ENCODE measurements around the gene DHX34. TPM values are rescaled to one million over a fixed set of nuclear protein-coding genes. Genes with fewer than 3 reads are reported as not detected.
"Not testable (repeated sequence)": the region's sequence is repeated elsewhere in the genome, so short reads cannot be mapped to it uniquely, and the experiment has no call there.

The DHX34 gene
- total RNA-seq, 2 experiments from 2014 or later, result 11.7 to 14.3 TPM

DNA sequence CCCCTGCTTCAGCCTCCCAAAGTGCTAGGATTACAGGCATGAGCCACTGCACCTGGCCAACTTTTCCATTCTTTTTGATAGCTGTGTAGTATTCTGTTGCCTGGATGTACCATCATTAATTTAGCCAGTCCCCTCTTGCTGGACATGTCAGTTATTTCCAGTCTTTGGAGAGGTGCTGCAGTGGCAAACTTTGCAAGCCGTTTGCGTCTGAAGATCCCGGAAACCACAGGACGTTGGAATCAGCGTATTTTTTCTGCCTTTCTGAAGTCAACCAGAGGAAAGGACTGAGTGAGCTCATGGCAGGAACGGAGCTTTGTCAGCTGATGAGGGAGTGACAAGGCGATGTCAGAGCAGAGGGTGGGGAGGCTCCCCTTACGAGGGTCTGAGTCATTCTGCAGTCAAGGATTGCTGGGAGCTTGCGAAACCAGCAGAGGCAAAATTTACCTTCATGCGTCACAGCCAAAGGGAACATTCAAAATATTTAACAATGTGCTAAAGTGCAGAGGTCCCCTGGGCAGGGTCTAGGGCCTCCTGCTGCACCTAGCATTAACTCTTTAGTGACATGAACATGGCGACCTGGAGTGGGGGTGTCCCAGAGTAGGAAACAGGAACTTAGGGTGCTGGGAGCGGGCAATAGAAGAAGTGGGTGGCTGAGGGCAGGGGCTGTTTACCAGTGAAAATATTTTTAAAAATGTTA, 33.8 kb upstream of the DHX34 start:
- ATAC-seq, result no peak
- H3K4me3 Mint-ChIP-seq, result no peak overlapping the region
- CTCF ChIA-PET, result interaction anchor here (0.7 to 3.4 kb wide), 4 partner anchors 10 to 77 kb away, joined by 4 to 14 read pairs (median 4); no protein-coding TSS in a partner anchor

GRCh38 chr19:47316513-47316912, 32.6 kb upstream of the DHX34 start:
- H3K4me3 Mint-ChIP-seq, result no peak overlapping the region
- H3K27ac Mint-ChIP-seq, result no peak overlapping the region
- peaks cover 8% of the 10 kb centered on the region for H3K27me3 Mint-ChIP-seq
- H3K4me1 Mint-ChIP-seq, result no peaks in the 10 kb centered on the region
- no peaks in the 10 kb centered on the region for H3K9me3 Mint-ChIP-seq (ENCODE audit: low read depth)
- DNase-seq (no peak), ATAC-seq (no peak)
- CTCF ChIA-PET, result interaction anchor here (3.4 kb wide), 1 partner anchor 11 kb away, joined by 14 read pairs; no protein-coding TSS in a partner anchor
- H3K36me3 Mint-ChIP-seq, result no peaks in the 10 kb centered on the region

More for the DNA sequence above, 33.8 kb upstream of the DHX34 start:
- Mint-ChIP-seq H3K9me3 (ENCODE audit: low read depth) (no peaks in the 10 kb centered on the region), H3K27me3 (peaks cover 6% of the 10 kb centered on the region), H3K4me1 (no peaks in the 10 kb centered on the region), H3K27ac (no peak overlapping the region), H3K36me3 (no peaks in the 10 kb centered on the region)
- no peak for DNase-seq

DNA sequence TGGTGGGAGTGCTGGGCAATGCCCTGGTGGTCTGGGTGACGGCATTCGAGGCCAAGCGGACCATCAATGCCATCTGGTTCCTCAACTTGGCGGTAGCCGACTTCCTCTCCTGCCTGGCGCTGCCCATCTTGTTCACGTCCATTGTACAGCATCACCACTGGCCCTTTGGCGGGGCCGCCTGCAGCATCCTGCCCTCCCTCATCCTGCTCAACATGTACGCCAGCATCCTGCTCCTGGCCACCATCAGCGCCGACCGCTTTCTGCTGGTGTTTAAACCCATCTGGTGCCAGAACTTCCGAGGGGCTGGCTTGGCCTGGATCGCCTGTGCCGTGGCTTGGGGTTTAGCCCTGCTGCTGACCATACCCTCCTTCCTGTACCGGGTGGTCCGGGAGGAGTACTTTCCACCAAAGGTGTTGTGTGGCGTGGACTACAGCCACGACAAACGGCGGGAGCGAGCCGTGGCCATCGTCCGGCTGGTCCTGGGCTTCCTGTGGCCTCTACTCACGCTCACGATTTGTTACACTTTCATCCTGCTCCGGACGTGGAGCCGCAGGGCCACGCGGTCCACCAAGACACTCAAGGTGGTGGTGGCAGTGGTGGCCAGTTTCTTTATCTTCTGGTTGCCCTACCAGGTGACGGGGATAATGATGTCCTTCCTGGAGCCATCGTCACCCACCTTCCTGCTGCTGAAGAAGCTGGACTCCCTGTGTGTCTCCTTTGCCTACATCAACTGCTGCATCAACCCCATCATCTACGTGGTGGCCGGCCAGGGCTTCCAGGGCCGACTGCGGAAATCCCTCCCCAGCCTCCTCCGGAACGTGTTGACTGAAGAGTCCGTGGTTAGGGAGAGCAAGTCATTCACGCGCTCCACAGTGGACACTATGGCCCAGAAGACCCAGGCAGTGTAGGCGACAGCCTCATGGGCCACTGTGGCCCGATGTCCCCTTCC, 28.9 kb upstream of the DHX34 start:
- Mint-ChIP-seq H3K27ac (no peak overlapping the region), H3K4me3 (no peak overlapping the region), H3K36me3 (no peaks in the 10 kb centered on the region), H3K27me3 (peaks cover 13% of the 10 kb centered on the region), H3K9me3 (ENCODE audit: low read depth) (no peaks in the 10 kb centered on the region), H3K4me1 (no peaks in the 10 kb centered on the region)
- CTCF ChIA-PET, result interaction anchor here (1.0 kb wide), 1 partner anchor 29 kb away, joined by 3 read pairs; the partner anchor contains the start of gene DHX34
- ATAC-seq, result no peak
- DNase-seq, result no peak

DNA sequence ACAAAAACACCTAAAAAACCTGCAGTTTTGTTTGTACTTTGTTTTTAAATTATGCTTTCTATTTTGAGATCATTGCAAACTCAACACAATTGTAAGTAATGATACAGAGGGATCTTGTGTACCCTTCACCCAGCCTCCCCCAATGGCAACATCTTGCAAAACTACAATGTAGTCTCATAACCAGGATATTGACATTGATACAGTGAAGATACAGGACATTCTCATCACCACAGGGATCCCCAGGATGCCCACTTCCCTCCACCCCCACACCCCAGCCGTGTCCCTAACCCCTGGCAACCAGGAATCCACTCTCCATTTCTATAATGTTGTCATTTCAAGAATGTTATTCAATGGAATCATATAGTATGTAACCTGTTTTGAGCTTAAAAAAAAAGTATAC, 27.5 kb upstream of the DHX34 start:
- CTCF ChIA-PET, result interaction anchor here (1.0 kb wide), 1 partner anchor 28 kb away, joined by 3 read pairs; the partner anchor contains the start of gene DHX34
- Mint-ChIP-seq H3K9me3 (ENCODE audit: low read depth) (no peaks in the 10 kb centered on the region), H3K4me3 (no peak overlapping the region), H3K27me3 (peaks cover 11% of the 10 kb centered on the region), H3K4me1 (no peaks in the 10 kb centered on the region), H3K36me3 (no peaks in the 10 kb centered on the region), H3K27ac (no peak overlapping the region)
- ATAC-seq (no peak), DNase-seq (no peak)

DNA sequence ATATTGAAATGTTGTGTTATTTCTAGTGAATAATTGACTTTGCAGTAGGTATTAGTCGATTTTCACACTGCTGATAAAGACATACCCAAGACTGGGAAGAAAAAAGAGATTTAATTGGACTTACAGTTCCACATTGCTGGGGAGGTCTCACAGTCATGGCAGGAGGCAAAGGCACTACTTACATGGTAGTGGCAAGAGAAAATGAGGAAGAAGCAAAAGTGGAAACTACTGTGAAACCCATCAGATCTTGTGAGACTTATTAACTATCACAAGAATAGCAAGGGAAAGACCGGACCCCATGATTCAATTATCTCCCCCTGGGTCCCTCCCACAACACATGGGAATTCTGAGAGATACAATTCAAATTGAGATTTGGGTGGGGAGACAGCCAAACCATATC, 27.1 kb upstream of the DHX34 start:
- Mint-ChIP-seq H3K4me1 (no peaks in the 10 kb centered on the region), H3K4me3 (no peak overlapping the region), H3K27ac (no peak overlapping the region), H3K36me3 (no peaks in the 10 kb centered on the region), H3K9me3 (ENCODE audit: low read depth) (no peaks in the 10 kb centered on the region), H3K27me3 (peaks cover 11% of the 10 kb centered on the region)
- ATAC-seq (no peak), DNase-seq (no peak)
- CTCF ChIA-PET, result no interaction called here

- no peaks in the 10 kb centered on the region for H3K36me3 Mint-ChIP-seq
- H3K4me1 Mint-ChIP-seq, result no peaks in the 10 kb centered on the region
- CTCF ChIA-PET, result interaction anchor here (1.1 to 1.9 kb wide), 3 partner anchors 19 to 27 kb away, joined by 3 to 8 read pairs (median 3); partner anchors contain the start of gene DHX34
Measured at GRCh38 chr19:47323409-47323808, 25.7 kb upstream of the DHX34 start.

DNA sequence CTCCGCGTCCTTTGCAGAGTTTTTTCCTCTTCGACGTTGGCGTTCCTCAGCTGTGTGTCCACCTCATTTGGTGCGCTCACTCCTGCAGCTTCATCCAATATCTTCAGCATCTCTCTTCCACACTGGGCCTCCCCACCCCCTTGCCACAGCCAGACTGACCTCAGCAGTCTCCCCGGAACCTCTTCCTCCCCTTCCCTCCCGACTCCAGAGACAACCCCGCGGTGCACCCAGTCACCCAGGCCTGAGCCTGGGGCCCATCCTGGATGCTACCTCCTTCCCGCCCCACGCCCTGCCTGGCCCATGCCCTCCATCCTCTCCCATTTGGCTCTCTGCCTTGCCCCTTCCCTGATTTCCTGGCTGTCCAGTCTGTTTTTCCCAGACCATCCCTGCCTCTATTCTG, 25.2 kb upstream of the DHX34 start:
- no peaks in the 10 kb centered on the region for H3K9me3 Mint-ChIP-seq (ENCODE audit: low read depth)
- no peak for ATAC-seq
- peaks cover 11% of the 10 kb centered on the region for H3K27me3 Mint-ChIP-seq
- no peaks in the 10 kb centered on the region for H3K36me3 Mint-ChIP-seq
- no peak overlapping the region for H3K4me3 Mint-ChIP-seq
- H3K27ac Mint-ChIP-seq, result no peak overlapping the region
- no peak for DNase-seq
- CTCF ChIA-PET, result interaction anchor here (1.1 to 1.9 kb wide), 2 partner anchors 19 to 25 kb away, joined by 3 to 8 read pairs; partner anchors contain the start of gene DHX34
- no peaks in the 10 kb centered on the region for H3K4me1 Mint-ChIP-seq

More at GRCh38 chr19:47323409-47323808, 25.7 kb upstream of the DHX34 start:
- Mint-ChIP-seq H3K27me3 (peaks cover 11% of the 10 kb centered on the region), H3K9me3 (ENCODE audit: low read depth) (no peaks in the 10 kb centered on the region), H3K27ac (no peak overlapping the region), H3K4me3 (no peak overlapping the region)
- no peak for ATAC-seq
- no peak for DNase-seq

- H3K4me3 Mint-ChIP-seq, result no peak overlapping the region
- CTCF ChIA-PET, result no interaction called here
- no peak for DNase-seq
- ATAC-seq, result no peak
- no peaks in the 10 kb centered on the region for H3K4me1 Mint-ChIP-seq
- no peak overlapping the region for H3K27ac Mint-ChIP-seq
- no peaks in the 10 kb centered on the region for H3K36me3 Mint-ChIP-seq
- H3K27me3 Mint-ChIP-seq, result peaks cover 11% of the 10 kb centered on the region
- no peaks in the 10 kb centered on the region for H3K9me3 Mint-ChIP-seq (ENCODE audit: low read depth)
Measured at GRCh38 chr19:47324502-47324901, 24.6 kb upstream of the DHX34 start.

GRCh38 chr19:47330466-47330869, 18.6 kb upstream of the DHX34 start:
- CTCF ChIA-PET, result interaction anchor here (0.7 to 1.2 kb wide), 3 partner anchors 19 to 36 kb away, joined by 3 to 10 read pairs (median 4); partner anchors contain the start of gene DHX34
- Mint-ChIP-seq H3K4me1 (no peaks in the 10 kb centered on the region), H3K4me3 (no peak overlapping the region), H3K9me3 (ENCODE audit: low read depth) (no peaks in the 10 kb centered on the region), H3K27ac (no peak overlapping the region), H3K27me3 (peaks cover 1% of the 10 kb centered on the region), H3K36me3 (no peaks in the 10 kb centered on the region)
- no peak for ATAC-seq
- no peak for DNase-seq

DNA sequence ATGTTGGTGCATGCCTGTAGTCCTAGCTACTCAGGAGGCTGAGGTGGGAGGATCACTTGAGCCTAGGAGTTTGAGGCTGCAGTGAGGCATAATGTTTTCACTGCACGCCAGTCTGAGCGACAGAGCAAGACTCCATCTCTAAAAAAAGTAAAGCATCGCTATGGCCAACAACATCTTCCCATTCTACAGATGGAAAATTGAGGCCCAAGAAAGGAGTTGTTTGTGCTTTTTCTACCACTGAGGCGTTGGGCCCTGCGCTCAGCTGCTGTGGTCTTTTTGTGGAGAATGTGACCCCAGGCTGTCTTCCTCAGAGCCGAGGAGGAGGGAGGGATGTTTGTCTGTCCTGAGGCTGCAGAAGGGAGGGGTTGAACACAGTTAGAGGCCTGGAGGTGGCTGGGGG, 17.6 kb upstream of the DHX34 start:
- H3K27ac Mint-ChIP-seq, result no peak overlapping the region
- H3K36me3 Mint-ChIP-seq, result no peaks in the 10 kb centered on the region
- ATAC-seq (no peak), DNase-seq (no peak)
- H3K4me3 Mint-ChIP-seq, result no peak overlapping the region
- no peaks in the 10 kb centered on the region for H3K27me3 Mint-ChIP-seq
- CTCF ChIA-PET, result no interaction called here
- H3K9me3 Mint-ChIP-seq (ENCODE audit: low read depth), result no peaks in the 10 kb centered on the region
- peaks cover 6% of the 10 kb centered on the region for H3K4me1 Mint-ChIP-seq

DNA sequence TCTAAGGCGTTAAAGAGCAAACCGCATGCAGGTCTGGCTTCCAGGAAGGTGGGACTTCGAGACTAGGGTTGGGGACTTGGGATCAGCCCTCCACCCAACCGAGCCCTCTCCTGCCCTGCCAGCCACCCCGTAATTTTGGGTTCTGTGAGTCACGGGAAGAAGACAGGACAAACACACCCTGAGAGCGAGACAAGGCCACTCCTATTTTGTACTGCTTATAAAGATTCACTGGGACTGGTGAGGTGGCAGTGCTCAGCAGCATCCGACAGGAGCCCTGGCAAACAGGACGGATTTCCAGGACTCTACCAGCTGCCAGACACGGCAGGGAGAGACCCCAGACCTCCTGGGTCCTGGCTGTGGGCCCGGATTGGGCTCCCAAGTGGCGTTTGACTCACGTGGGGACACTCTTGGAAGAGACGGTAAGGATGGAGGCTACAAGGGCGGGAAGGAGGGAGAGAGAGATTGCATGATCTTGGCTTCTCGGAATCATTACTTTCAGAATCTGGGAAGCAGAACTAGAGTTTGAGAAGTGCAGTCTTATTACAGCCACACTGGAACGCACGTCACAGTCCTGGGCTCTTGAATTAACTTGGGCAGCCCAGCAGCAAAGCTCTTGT, 17.1 kb upstream of the DHX34 start, which contains the start of gene C5AR2:
Gene C5AR2, plus strand, starts transcription at position 245 of the 617 bp plus-strand sequence. CDS start 8,625 bp downstream, outside the sequence.
- H3K27ac Mint-ChIP-seq, result no peak within 1 kb of the TSS

GRCh38 chr19:47336765-47337718, 12.1 kb upstream of the DHX34 start:
- peak overlapping the region; percentile 51 for H3K27ac Mint-ChIP-seq
- ATAC-seq; H3K36me3 Mint-ChIP-seq; H3K9me3 Mint-ChIP-seq (ENCODE audit: low read depth); H3K27me3 Mint-ChIP-seq; H3K4me3 Mint-ChIP-seq; H3K4me1 Mint-ChIP-seq: not testable (repeated sequence)
- CTCF ChIA-PET, result interaction anchor here (1.5 to 3.1 kb wide), 3 partner anchors 12 to 32 kb away, joined by 5 to 18 read pairs (median 6); partner anchors contain the start of gene DHX34
- DNase-seq, result peak; percentile 50

More for the DNA sequence above, 17.1 kb upstream of the DHX34 start, which contains the start of gene C5AR2:
- DNase-seq (no peak), ATAC-seq (no peak)
- Mint-ChIP-seq H3K27me3 (no peaks in the 10 kb centered on the region), H3K4me1 (peaks cover 10% of the 10 kb centered on the region), H3K4me3 (no peak within 1 kb of the TSS), H3K9me3 (ENCODE audit: low read depth) (no peaks in the 10 kb centered on the region), H3K36me3 (no peaks in the 10 kb centered on the region)
- CTCF ChIA-PET, result no interaction called here
